Embryonic facial prominence (tissue), 1 donor: Measurements from ENCODE around the gene RBMS3.
A peak's percentile ranks its signal among the peaks of the same experiment; 100 is the strongest.
"Not testable (repeated sequence)": the region's sequence is repeated elsewhere in the genome, so short reads cannot be mapped to it uniquely, and the experiment has no call there.

Source experiments
- DNase-seq: peaks from one replicate; pipeline ENCODE4 v3.0.0-alpha.2; 2016; ENCODE audit errors: extremely low spot score

Gene RBMS3

DNA sequence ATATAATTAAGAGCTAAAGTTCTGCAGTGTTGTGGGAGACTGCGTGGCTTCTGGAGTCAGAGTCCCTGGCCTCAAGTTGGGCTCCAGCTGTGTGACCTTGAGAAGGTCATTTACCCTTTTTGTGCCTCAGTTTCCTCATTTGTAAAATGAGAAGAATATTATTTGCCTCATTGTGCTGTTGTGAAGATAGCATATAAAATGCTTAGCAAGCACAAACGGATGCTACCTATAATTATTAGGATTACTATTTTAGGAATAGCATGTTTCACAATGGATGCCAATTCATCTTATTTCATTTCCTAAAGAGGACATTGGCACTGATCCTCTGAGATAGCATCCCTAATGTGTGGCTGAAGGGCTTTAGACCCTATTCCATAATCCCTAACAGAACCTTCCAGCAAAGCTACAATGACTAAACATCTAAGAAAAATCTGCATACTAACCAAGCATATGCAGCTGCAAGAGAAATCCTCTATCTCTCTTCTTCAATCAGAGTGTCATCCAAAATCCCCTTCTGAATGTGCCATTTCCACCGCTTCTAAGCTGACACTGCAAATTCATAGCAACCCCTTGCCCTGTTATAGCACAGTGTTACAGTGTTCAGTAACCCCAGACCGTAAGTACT lies 148.3 kb downstream of the RBMS3 start:
- DNase-seq: no peak

DNA sequence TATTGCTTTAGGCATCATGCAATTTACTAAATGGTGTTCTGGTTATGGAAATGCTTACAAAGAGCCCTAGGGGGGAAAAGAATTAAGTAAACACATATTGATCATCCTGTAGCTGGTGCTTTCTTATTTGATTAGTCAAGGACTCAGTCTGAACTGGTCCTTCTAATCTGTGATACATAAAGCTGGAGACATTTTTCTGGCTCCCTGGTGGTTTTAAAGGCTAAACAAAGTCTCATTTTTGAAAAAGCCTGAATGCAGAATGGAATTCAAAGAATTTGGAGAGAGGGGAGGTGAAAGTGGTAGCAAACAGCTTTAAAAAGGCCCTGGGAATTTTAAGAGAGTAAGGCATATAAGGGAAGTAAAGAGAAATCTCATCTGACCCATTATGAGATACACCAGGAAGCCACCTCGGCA lies 149.7 kb downstream of the RBMS3 start:
- no peak for DNase-seq

DNA sequence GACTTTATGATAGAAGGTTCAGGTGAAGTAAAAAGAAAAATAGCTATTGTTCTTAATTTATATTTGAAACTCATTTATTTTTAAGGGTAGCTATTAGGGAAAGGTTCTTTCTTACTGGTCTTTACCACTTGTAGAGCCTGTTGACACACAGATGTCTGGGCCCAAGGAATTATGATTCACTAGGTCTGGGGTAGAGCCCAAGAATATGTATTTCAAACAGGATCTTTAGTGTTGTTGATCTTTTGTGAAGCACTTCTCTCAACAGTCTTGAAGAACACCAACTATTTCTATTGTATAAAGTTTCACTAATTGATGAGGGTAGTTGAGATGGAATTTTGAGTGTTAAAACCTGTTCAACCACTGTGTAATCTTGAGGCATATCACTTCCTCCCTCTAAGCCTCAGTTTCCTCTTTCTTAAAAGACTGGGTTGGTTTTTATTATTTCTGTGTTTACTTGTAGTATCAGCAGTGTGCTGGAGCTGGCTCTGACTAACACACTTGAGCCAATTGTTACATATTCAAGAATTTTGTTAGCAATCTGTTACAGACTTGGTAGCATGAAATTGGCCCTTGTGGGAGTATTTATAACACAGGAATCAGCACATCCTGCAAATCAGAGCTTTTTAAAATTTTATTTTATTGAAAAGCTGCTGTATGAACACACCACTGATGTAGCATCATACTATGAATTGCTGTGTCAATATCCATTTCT lies 155.9 kb downstream of the RBMS3 start:
- DNase-seq: no peak

DNA sequence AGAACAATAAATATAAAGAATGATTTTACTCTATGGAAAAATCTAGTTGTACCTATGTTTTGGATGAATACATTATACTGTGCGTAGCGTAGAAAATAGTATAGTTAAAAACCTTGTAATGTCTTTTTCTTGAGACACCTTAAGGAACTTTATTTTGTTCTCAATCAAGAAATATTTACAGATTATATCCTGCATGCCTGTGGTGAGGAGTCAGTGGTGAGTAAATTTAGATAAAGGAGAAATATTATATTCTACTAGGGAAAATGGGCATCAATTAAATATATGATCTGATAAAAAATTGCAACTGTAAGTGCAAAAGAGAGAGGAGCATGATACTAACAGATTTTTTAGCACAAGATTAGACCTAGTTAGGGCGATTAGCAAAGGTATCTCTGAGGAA lies 157.7 kb downstream of the RBMS3 start:
- DNase-seq: no peak

DNA sequence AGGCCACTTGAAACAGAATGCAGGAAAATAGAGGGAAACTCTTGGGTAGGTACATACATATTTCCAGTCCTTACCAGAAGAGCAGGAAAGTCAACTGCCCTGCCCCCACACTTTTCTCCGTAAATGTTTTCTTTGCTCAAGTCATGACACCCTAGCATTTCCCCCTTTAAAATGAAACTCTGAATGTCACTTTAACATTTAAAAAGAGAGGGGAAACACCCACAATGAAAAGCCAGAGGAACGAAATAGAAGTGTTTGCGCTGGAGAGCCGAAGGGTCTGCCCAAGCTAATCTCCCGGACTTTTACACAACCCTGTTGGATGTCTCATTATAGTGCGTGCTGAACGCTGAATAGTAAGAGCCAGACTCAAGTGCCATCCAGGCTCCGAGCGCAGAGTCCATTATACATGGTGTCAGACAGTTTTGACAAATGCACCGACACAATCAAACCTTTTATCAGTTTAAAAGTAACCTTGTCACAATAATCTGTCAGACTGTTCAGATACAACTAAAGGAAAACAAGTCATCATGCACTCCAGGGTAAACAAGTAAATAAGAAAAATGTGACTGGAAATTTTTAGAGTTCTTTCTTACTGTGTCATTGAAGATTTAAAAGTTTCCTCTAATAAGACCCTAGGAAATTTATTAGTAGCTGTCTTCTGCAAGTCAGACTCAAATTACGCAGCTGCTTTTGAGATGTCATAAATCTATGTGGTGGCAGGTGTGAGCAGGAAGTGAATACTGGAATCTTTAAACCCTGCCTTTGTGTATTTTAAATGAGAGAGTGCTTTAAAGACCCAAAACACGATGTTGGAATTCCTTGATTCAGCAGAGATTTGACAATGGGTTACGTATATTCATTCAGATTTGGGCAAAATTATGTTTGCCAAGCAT lies 159.8 kb downstream of the RBMS3 start:
- no peak for DNase-seq

DNA sequence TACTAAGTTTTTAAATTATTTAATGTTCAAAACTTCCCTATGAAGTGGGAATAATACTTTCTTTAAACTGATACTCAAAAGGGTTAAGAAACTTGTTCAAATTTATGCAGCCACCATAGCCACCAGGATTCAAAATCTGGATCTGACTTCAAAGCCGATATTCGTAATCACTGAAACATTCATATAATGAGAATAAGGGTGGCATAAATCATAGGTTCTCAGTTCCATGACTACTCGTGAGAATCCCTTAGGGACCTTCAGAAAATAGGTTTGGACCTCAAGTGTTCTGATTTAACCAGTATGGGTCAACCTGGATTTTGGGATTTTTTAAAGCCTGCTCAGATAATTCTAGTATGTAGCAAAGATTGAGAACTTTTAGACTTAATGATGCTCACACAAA lies 160.6 kb downstream of the RBMS3 start:
- DNase-seq: no peak

DNA sequence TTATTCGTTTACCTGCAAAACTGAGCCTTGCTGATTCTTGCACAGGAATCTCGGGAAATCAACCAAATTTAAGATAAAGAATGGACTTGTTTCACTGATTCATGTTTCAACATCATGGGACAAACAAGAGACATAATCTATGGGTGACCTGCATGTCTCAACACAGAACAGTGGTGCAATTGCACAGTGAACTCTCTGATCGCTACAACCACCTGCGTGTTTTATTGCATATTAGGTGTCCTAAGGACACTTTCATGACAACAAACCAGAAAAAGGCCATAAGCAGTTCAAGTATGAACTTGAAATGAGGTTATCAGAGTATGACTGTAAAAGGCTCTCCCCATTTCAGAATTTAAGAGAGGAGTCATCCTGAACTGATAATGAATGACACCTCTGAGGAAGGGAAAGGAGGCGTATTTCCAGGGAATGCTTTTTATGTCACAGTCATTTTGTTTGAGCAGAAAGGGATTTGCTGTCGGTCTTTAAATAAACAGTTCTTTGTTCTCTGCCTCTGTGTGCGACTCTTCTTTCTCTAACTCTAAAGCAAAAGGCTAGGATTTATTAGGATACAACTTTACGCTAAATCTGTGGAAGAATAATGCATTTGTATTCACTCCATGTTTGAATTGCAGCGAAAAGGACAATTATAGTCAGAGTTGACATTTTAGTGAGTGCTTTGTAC lies 167.2 kb downstream of the RBMS3 start:
- DNase-seq: no peak

DNA sequence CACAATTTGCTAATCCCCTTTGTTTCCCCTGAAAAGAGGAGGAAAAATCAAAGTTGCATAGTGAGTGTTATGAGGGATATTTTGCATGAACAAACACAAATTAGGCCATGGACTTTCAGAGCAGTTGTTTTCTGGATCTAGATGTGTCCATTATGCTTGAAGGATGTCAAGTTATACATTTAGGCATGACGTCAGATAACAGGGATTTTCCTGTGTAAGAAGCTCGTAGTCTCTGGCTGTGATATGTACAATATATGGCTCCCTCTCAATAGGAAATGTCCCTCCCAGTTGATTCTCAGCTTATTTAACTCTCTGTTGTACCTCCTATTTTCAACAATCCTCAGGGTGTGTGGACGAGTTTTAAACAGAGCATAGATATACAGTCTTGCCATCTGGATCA lies 171.0 kb downstream of the RBMS3 start:
- DNase-seq: no peak

DNA sequence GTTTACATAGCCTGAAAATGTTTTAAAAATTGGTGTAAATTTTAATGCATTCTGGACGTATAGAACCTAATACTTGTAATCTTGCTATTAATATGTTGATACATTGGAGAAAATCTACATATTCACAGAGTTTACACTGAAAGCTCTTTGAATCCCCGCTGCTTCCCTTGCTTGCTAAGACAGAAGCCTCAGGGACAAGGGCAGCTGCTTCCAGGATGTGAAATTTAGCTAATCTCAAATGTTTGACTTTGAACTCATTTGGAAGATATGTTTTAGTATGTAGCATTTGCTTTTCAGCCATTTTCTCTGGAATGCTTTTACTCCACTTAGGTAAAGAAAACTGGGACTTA lies 172.0 kb downstream of the RBMS3 start:
- no peak for DNase-seq

DNA sequence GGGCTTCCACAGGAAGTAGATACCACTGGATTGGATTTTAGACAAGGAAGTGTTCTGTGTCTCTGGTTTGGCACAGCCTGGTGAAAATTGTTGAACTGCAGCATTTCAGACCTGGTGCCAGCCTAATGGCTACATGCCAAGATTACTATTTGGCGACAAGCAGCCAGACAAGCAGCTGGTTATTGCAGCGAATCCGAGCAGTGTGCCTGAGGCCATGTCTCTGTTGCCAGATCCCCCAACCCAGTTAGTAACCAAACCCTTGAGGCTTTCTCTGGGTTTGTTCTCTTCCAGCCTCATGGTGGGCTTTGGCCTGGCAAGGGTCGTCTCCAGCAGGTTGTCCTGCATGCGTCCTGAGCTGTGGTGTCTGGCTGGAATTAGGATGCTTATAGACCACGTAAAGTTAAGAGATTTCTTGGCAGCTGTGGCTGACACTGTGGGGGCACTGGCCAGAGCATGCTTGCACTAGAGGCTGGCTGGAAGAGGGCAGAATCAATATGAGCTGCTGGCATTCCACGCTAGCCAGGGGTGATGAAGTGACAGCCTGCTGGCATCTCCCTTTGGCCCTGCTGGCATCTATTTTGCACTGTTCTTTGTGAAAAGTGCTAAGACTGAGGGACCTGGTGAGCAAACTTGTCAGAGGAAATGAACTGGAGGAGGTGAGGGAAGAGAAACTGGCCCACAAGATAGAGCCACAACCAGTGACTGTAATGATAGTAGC lies 172.6 kb downstream of the RBMS3 start:
- no peak for DNase-seq

DNA sequence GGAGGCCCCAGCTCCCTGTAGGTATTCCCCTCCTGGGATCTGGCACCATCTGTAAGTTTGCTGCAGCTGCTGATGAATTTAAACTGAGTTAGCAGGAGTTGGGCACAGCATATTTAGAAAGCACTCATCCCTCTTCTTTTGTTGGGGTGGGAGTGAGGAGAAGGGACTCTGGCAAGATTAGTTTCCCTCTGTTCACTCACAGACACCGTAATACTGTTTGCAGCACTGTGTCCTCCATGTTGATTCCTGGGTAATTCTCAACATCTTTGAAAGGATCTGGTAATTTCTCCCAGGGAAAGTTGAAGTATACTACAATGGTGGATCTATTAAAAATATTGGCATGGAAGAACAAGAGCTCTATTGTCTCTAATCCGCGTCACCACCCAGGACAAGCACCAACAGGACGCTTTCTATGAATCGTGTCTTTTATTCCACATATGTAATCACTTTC lies 173.3 kb downstream of the RBMS3 start:
- DNase-seq: no peak

DNA sequence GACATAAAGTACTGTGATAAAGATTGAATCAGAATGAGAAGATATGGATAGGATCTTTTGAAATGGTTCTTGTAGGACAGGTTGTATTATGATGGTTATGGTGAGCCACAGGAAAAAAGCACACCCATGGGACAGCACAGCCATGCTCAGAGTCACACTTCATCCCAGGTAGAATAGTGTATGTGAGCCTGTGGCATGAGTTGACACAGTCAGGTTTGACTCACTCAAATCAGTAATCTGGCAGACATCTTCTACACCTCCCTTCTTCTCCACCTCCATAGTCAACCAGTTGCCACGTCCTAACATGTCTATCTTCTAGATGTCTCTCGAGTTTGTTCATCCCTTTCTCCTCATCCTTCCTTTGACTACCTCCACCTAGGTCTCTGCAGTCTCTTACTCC lies 176.0 kb downstream of the RBMS3 start:
- DNase-seq: no peak

DNA sequence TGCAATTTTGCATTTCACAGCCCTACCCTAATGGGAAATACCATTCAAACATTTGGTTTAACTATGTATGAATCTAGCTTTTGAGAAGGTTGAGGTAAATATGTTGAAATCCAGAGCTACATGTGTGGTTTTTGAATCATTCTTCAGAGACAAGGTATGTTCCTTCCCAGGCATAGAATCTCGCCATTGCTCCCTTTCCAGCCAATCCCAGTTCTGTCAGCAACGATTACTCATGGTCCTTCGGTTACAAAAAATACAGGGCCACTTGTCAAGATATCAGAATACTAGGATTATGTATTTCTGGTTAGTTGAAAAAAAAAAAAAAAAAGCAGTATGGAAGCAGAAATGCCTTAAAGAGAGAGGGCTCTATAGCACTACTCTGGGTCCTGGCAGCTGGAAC lies 182.4 kb downstream of the RBMS3 start:
- no peak for DNase-seq

DNA sequence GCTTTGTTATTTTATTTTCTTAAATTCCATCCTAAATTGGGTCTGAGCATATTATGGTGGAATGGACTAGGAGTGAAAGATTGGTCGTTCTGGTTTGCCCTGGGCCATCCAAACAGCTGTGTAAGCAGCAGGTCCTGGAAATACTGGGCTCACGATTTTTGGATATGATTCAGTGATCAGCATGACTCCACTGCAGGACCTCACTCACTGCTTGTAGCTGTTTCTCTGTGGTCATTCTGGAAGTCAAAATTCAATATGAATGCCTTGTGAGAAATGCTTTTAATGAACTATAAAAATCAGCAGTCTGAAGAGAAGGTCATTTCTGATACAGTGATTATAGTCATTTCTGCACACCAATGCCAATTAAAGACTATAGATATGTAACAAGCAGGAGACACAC lies 185.0 kb downstream of the RBMS3 start:
- no peak for DNase-seq

DNA sequence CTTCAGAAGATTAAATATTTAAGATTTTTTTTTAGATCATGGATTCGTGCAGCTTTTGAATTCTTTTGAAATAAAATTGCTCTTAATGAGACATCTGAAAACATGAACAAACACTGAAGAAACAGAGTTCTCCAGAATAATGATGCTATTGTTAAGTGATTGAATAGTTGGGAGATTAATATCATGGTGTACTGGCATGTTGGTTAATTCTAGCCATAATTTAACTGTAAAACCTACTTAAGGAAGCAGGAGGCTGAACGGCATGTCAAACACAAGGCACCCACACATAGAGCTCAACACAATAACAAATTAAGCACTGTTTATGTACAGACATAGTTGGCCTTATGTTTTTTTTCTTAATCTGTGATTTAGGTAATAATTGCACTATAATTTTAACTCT lies 185.6 kb downstream of the RBMS3 start:
- no peak for DNase-seq

DNA sequence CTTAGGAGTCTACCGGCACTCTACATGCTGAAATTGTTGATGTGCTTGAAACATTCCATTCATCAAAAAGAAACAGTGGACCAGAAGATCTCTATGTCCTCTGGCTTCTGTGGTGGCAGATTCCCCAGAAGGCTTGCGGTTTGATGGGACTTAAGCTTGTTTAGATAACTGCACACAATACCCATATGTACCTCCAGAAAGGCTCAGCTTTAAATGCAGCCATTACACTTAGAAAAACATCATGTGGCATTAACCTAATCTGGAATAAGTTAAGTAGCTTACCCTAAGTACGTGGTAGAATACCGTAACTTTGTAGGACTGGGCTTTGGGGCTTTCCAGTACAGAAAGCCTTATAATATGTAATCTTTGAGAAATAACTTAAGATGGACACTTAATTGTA lies 187.3 kb downstream of the RBMS3 start:
- DNase-seq: no peak

DNA sequence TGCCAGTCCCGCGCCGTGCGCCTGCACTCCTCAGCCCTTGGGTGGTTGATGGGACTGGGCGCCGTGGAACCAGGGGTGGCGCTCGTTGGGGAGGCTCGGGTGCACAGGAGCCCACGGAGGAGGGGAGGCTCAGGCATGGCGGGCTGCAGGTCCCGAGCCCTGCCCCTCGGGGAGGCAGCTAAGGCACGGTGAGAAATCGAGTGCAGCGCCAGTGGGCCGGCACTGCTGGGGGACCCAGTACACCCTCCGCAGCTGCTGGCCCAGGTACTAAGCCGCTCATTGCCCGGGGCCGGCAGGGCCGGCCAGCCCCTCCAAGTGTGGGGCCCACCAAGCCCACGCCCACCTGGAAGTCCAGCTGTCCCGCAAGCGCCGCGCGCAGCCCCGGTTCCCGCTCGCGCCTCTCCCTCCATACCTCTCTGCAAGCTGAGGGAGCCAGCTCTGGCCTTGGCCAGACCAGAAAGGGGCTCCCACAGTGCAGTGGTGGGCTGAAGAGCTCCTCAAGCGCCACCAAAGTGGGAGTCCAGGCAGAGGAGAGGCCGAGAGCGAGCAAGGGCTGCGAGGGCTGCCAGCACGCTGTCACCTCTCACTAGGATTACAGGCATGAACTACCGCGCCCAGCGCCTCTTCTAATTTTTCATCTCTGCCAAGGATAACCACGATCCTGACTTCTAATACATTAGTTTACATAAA lies 192.8 kb downstream of the RBMS3 start:
- DNase-seq: not testable (repeated sequence)

DNA sequence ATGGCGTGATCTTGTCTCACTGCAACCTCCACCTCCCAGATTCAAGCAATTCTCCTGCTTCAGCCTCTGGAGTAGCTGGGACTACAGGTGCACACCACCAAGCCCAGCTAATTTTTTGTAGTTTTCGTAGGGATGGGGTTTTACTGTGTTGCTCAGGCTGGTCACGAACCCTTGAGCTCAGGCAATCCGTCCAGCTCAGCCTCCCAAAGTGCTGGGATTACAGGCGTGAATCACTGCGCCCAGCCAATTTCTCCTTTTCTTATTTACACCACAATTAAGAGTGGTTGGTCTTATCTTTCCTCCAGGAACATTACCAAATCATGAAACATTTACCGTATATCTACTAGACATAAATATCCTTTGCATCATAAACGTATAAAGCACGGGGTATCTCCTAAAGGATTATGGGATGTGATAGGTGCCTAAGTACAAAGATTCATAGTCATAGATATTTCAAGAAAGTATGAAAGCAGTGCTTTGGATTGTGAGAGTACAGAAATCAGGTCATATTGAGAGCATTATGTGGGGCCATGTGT lies 194.5 kb downstream of the RBMS3 start:
- DNase-seq: no peak

DNA sequence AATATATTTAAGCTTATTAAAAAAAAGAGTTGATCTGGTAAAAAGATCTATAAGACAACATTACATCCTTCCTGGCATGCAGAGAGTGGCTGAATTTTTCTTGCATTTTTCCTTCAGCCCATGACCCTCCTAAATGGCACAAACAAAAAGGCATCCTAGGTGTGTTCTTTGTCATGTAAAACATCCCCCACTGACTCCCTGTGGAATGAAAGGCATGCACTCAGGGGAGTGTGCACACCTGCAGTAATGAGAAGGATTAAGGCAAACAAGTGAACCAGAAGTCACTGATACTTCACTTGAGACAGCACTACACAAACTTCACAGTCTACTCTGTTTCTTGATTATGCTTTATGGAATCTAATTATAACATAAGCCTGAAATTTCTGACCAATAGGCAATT lies 195.0 kb downstream of the RBMS3 start:
- no peak for DNase-seq

DNA sequence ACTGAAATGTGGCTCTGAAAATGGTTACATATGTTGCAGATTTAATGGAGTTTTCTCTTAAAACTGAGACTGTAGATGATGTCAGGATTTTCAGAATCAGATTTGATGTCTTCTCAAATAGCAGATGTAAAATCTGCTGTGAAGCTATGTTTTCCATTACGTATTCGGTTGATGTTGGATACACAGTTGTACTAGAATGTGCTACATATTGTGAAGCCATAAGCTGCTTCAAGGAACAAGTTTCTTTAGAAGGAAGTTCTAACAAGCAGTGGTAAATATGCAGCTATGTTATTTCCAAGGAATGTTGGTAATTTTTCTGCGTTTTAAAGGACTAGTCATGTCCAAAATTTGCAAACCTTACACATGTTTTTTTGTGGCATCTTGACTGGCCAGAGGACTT lies 197.7 kb downstream of the RBMS3 start:
- DNase-seq: peak; percentile 67

DNA sequence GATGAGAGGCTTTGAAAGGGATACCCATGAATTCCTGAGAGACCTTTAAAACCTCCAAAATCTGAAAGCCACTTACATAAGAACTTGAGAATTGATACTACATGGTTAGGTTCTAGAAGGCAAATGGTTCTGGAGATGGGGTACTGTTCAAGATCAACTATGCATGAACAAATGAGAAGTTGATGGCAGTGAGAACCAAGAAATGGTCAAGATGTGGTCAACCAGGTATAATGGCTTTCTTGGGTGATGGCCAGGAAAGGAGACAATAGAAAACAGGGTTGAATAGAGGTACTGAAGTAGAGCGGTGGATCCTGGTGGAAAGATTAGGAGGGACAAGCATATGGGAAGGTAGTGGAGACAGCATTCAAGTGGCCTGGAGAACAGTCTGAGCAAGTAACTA lies 200.4 kb downstream of the RBMS3 start:
- no peak for DNase-seq
